Right kidney (tissue), 1 donor: Measurements from ENCODE around the gene MAP4.

Experiments used
- DNase-seq: peaks from one replicate; pipeline ENCODE4 v3.0.0-alpha.2; 2016

The MAP4 gene

GRCh38 chr3:47863391-47864128, 152.7 kb downstream of the MAP4 start:
- no peak for DNase-seq

DNA sequence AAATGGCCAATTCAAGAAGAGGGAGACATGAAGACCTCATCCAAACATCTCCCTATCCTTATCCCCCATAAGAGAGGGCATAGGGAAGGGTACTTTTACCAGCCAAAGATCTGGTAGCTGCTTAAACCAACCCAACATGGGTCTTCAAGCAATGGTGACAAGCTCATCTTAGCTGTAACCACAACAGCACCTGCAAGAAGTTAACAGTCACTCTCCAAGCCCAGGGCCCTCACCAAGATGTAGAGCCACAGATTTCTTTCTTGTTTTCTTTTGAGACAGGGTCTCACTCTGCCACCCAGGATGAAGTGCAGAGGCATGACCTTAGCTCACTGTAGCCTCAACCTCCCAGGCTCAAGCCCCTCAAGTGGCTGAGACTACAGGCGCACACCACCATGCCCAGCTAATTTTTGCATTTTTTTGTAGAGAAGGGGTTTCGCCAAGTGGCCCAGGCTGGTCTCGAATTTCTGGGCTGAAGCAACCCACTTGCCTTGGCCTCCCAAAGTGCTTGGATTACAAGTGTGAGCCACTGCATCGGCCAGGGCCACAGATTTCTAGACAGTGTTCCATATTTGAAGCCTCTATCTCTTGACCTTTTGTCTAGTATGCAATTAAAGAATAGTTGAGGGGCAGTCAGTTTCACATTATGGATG, 156.1 kb downstream of the MAP4 start:
- no peak for DNase-seq

GRCh38 chr3:47857151-47857550, 159.1 kb downstream of the MAP4 start:
- no peak for DNase-seq

DNA sequence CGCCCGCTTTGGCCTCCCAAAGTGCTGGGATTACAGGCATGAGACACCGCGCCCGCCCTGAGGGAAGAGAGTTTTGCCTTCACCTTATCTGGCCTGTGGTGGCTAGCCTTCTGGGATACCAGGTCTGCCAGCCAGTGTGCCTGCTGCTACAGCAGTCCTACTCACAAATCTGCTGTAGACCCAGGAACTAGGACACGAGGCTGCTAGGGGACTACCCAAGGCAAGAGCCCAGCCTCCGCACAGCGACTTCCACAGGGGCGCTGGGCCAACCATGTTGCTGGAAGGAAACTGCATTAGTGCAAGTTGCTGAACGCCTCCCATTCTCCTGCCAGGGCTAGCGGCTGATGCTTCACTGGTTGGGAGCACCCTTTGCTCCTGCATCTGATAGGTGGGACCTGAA, 159.5 kb downstream of the MAP4 start:
- DNase-seq: no peak

GRCh38 chr3:47855461-47856383, 160.5 kb downstream of the MAP4 start:
- DNase-seq: no peak

- DNase-seq: no peak
Observed at GRCh38 chr3:47854720-47855455, 161.3 kb downstream of the MAP4 start.

DNA sequence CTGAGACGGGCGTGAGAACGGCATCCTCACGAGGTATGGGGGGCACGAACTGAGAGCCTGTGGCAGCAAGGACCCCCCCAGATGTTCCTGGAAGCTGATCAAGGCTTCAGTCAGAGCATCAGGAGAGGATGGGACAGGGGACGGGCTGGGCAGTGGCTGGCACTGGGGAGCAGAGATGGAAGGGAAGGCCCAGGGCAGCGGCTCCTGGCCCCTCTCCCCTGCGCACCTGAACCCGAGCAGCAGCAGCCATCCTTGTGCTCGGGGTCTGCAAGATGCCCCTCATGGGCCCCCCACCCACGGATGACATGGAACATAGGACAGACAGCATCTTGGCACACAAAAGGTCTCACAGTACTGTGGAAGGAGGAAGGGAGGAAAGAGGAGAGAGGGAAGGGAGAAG, 161.9 kb downstream of the MAP4 start:
- no peak for DNase-seq

- DNase-seq: no peak
Observed at GRCh38 chr3:47852604-47853602, 163.3 kb downstream of the MAP4 start.

GRCh38 chr3:47851888-47852603, 164.2 kb downstream of the MAP4 start:
- DNase-seq: no peak

- no peak for DNase-seq
Observed at GRCh38 chr3:47850564-47851410, 165.4 kb downstream of the MAP4 start.

DNA sequence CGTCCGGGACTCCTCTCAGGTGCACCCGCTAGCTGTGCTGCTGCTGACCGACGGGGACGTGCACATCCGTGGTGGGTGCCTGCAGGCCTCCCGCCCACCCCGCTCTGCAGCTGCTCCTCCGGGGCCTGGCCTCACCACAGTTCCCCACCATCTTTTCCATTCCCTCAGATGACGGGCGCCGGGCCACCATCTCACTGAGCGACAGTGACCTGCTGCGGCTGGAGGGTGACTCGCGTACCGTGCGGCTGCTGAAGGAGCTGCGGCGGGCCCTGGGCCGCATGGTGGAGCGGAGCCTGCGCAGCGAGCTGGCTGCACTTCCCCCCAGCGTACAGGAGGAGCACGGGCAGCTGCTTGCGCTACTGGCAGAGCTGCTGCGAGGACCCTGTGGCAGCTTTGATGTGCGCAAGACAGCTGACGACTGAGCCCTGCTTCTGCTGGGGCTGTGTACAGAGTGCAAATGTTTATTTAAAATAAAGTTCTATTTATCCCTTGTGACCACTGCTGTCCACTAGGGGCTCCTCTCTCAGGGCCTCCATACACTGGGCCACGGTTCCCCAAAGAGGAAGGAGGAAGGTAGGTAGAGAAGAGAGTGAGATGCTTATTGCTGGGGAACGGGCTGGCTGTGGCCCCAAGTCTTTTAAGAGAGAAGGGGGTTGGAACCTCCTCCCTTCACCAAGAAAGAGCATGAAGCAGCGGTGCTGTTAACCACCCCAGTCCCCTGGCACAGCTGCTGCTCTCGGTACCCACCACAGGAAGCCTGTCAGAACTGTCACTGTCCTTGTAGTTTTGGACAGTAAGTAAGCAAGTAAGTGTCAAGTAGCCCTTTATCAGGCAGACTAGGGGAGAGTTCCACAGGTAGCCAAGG, 166.3 kb downstream of the MAP4 start:
- DNase-seq: peak; percentile 14

DNA sequence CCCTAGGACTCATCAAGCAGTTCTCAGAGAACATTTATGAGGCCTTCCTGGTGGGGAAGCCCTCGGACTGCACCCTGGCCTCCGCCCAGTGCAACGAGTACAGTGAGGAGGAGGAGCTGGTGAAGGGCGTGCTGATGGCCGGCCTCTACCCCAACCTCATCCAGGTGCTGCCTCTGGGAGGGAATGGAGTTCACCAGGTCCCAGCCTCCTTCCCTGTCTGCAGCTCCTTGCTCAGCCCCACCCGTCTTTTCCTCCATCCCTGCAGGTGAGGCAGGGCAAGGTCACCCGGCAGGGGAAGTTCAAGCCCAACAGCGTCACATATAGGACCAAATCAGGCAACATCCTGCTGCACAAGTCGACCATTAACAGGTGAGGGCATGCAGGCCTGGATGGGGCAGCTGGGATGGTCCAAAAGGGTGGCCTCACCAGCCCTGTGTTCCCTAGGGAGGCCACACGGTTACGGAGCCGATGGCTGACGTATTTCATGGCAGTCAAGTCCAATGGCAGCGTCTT, 167.0 kb downstream of the MAP4 start:
- DNase-seq: no peak

GRCh38 chr3:47848599-47849117, 167.6 kb downstream of the MAP4 start:
- no peak for DNase-seq

GRCh38 chr3:47847801-47848518, 168.3 kb downstream of the MAP4 start:
- no peak for DNase-seq

DNA sequence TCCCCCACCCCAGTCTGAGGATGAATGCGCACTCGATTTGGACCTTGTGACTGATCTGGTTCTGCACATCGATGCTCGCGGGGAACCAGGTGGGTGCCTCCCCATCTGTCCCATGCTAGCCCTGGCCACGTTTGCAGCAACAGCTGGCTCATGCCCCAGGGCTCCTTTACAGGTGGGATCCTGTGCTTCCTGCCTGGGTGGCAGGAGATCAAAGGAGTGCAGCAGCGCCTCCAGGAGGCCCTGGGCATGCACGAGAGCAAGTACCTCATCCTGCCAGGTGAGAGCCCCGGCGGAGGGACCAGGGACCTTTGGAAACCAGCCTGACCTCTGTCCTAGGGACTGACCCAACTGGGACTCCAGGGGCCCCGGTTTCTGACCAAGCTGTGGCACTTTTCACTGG, 169.0 kb downstream of the MAP4 start:
- no peak for DNase-seq

- DNase-seq: no peak
Observed at GRCh38 chr3:47846880-47847248, 169.4 kb downstream of the MAP4 start.

DNA sequence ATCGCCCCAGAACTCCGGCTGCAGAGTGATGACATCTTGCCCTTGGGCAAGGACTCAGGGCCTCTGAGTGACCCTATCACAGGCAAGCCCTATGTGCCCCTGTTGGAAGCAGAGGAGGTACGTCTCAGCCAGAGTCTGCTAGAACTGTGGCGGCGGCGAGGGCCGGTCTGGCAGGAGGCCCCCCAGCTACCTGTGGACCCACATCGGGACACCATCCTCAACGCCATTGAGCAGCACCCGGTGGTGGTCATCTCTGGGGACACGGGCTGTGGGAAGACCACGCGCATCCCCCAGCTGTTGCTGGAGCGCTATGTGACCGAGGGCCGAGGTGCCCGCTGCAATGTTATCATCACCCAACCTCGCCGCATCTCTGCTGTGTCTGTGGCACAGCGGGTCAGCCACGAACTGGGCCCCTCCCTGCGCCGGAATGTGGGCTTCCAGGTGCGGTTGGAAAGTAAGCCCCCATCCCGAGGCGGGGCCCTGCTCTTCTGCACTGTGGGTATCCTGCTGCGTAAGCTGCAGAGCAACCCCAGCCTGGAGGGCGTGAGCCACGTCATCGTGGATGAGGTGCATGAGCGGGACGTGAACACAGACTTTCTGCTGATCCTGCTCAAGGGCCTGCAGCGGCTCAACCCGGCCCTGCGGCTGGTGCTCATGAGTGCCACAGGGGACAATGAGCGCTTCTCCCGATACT, 169.9 kb downstream of the MAP4 start:
- DNase-seq: no peak
